B cell (primary cell): ENCODE data around the gene POLR2C. TPM values are rescaled to one million over a fixed set of nuclear protein-coding genes. Genes with fewer than 3 reads are reported as not detected.

Experiments used
- ATAC-seq: fragments of 200-7000 bp; cut with Tn5 transposase; one replicate; pipeline ENCODE4 v1.10.0; 2021; ENCODE audit warnings: low read depth, mild to moderate bottlenecking, moderate number of reproducible peaks, moderate library complexity
- CTCF ChIA-PET: fragments of 350-600 bp; sonication (Branson Sonifier 250); formaldehyde crosslinking; loops from one replicate; lab custom pipeline; 2021; ENCODE audit warnings: antibody characterized with exemption, inconsistent platforms; lab: Charles Lee
- POLR2A ChIA-PET: fragments of 350-600 bp; sonication (Branson Sonifier 250); formaldehyde crosslinking; loops from one replicate; lab custom pipeline; 2021; ENCODE audit warnings: antibody characterized with exemption; lab: Charles Lee
- DNase-seq: peaks from one replicate; pipeline ENCODE4 v3.0.0; 2013
- H2AFZ ChIP-seq: 2 replicates; pipeline ENCODE4 v1.6.1; 2012; ENCODE audit warnings: mild to moderate bottlenecking, low read depth, low read length; ENCODE audit not compliant: insufficient read depth, poor library complexity, severe bottlenecking
- H3K27ac ChIP-seq, 2 donors: 1 replicate in 1 of 2; 2 replicates in 1 of 2; pipeline ENCODE4 v1.5.1; 2012 to 2013; ENCODE audit warnings: low read length in 2 of 2, mild to moderate bottlenecking in 2 of 2, moderate library complexity in 1 of 2
- H3K27me3 ChIP-seq, 4 experiments: fragments of 200-600 bp in 1 of 4; sonication (generic) in 1 of 4; replicated peaks in 1 of 4; 1 replicate in 2 of 4; 2 replicates in 2 of 4; pipeline versions ENCODE4 v1.6.1 to v1.7.0; 2013 to 2016; ENCODE audit warnings: low read length in 3 of 4, mild to moderate bottlenecking in 2 of 4, mixed read lengths in 1 of 4, moderate library complexity in 1 of 4; ENCODE audit not compliant: insufficient read depth in 4 of 4, control insufficient read depth in 3 of 4; ENCODE audit errors: control extremely low read depth in 1 of 4
- H3K36me3 ChIP-seq, 2 experiments: replicated peaks in 1 of 2; 1 replicate in 1 of 2; 2 replicates in 1 of 2; pipeline versions ENCODE4 v1.6.1 to v1.7.1; 2013; ENCODE audit warnings: low read length in 1 of 2; ENCODE audit not compliant: insufficient read depth in 2 of 2, control insufficient read depth in 1 of 2; ENCODE audit errors: control extremely low read depth in 1 of 2, extremely low read depth in 1 of 2
- H3K4me1 ChIP-seq, 2 donors: fragments of 200-600 bp in 1 of 2; sonication (generic) in 1 of 2; 1 replicate in 1 of 2; 2 replicates in 1 of 2; pipeline versions ENCODE4 v1.5.1 to v1.6.1; 2013 to 2017; ENCODE audit warnings: low read length in 2 of 2; ENCODE audit not compliant: control insufficient read depth in 2 of 2, insufficient read depth in 2 of 2
- H3K4me2 ChIP-seq: replicated peaks from 2 replicates; pipeline ENCODE3; 2012; ENCODE audit warnings: mild to moderate bottlenecking, low read depth, low read length; ENCODE audit not compliant: poor library complexity, severe bottlenecking
- H3K4me3 ChIP-seq, 5 experiments: fragments of 200-600 bp in 1 of 5; sonication (generic) in 1 of 5; 1 replicate in 3 of 5; 2 replicates in 2 of 5; pipeline versions ENCODE4 v1.5.1 to v1.7.0; 2011 to 2016; ENCODE audit warnings: low read length in 4 of 5, mild to moderate bottlenecking in 4 of 5, low read depth in 2 of 5, control low read depth in 1 of 5, moderate library complexity in 1 of 5; ENCODE audit not compliant: insufficient read depth in 1 of 5; ENCODE audit errors: control extremely low read depth in 1 of 5, extremely low read depth in 1 of 5
- H3K79me2 ChIP-seq: fragments of 200-600 bp; sonication (generic); one replicate; pipeline ENCODE4 v1.6.0; 2016; ENCODE audit warnings: low read length; ENCODE audit not compliant: control insufficient read depth, insufficient read depth
- H3K9ac ChIP-seq: fragments of 200-600 bp; sonication (generic); 2 replicates; pipeline ENCODE4 v1.6.1; 2017; ENCODE audit warnings: mild to moderate bottlenecking, low read length, moderate library complexity
- H3K9me3 ChIP-seq, 3 donors: one replicate each; pipeline versions ENCODE4 v1.6.1 to v1.7.1; 2013; ENCODE audit warnings: low read length in 2 of 3; ENCODE audit not compliant: control insufficient read depth in 2 of 3, insufficient read depth in 1 of 3; ENCODE audit errors: control extremely low read depth in 1 of 3
- H4K20me1 ChIP-seq: 2 replicates; pipeline ENCODE4 v1.6.0; 2012; ENCODE audit warnings: mild to moderate bottlenecking, low read length; ENCODE audit not compliant: insufficient read depth, control insufficient read depth, poor library complexity, severe bottlenecking
- H3K27ac Mint-ChIP-seq: one replicate; pipeline ENCODE4 v1.8.0; 2021; ENCODE audit warnings: mixed read lengths
- H3K27me3 Mint-ChIP-seq: one replicate; pipeline ENCODE4 v1.8.0; 2021; ENCODE audit warnings: mixed read lengths
- H3K4me1 Mint-ChIP-seq: one replicate; pipeline ENCODE4 v1.8.0; 2021; ENCODE audit warnings: mixed read lengths
- H3K4me3 Mint-ChIP-seq: one replicate; pipeline ENCODE4 v1.8.0; 2021; ENCODE audit warnings: mixed read lengths
- H3K9me3 Mint-ChIP-seq: one replicate; pipeline ENCODE4 v1.8.0; 2022; ENCODE audit warnings: mixed read lengths; ENCODE audit not compliant: insufficient read depth
- CTCF ChIP-seq: fragments of 200-600 bp; IDR thresholded peaks from one replicate; pipeline ENCODE4 v1.8.0; 2022; ENCODE audit warnings: antibody characterized with exemption, mild to moderate bottlenecking
- EZH2 ChIP-seq: IDR thresholded peaks from 2 replicates; pipeline ENCODE4 v1.6.1; 2012; ENCODE audit warnings: borderline replicate concordance, low read depth, mild to moderate bottlenecking, moderate library complexity, low read length; ENCODE audit not compliant: insufficient read depth, poor library complexity, severe bottlenecking
- WGBS: methylation state at CpG from one replicate; pipeline ENCODE4 v1.1.5; 2013; ENCODE audit warnings: missing lambda C conversion rate; ENCODE audit not compliant: insufficient coverage; 5-methylcytosine and 5-hydroxymethylcytosine counted together
- intact Hi-C: fragments of 100-400 bp; cut with micrococcal nuclease; formaldehyde crosslinking; loops from one replicate; pipeline ENCODE4 v1.10.0; 2022
- polyA plus RNA-seq: library from polyadenylated mRNA; depleted of rRNA; stranded (reverse); fragments of >200 nt; gene quantifications from 2 replicates; pipeline ENCODE4 v1.2.3, GENCODE V29; 2012
- total RNA-seq, 2 donors: library from RNA; stranded (reverse); fragments of 120-200 nt in 1 of 2; gene quantifications; 1 replicate in 1 of 2; 2 replicates in 1 of 2; pipeline versions ENCODE4 v1.2.3 to v1.2.4, GENCODE V29; 2013 to 2022

Gene POLR2C
- total and polyA plus RNA-seq, 2 donors (not counting 1 experiment from before 2014, with no cell fraction given): 57.8 to 70.1 TPM

- H3K79me2 ChIP-seq: peaks cover 8% of the 10 kb centered on the region
- H3K4me2 ChIP-seq: no peak overlapping the region
- no peak overlapping the region for H3K4me3 ChIP-seq
- ChIA-PET CTCF (interaction anchor here (1.3 to 7.8 kb wide), 6 partner anchors 11 to 98 kb away, joined by 3 to 111 read pairs (median 53); partner anchors contain the start of genes ADGRG5 and CCDC102A), POLR2A (no interaction called here)
- no peak for TF ChIP-seq EZH2
- no peak for TF ChIP-seq CTCF
- no peak overlapping the region for H3K27ac ChIP-seq
- ATAC-seq (no peak), DNase-seq (no peak)
- H3K9ac ChIP-seq: no peak overlapping the region
- H3K9me3 Mint-ChIP-seq: no peaks in the 10 kb centered on the region
- no peaks in the 10 kb centered on the region for H3K27me3 ChIP-seq
- H3K27ac Mint-ChIP-seq: no peak overlapping the region
- H3K4me3 Mint-ChIP-seq: no peak overlapping the region
- intact Hi-C loops: no loop called here
- H3K4me1 ChIP-seq: peaks cover 7 to 8% of the 10 kb centered on the region in 2 donors
- H3K4me1 Mint-ChIP-seq: peaks cover 11% of the 10 kb centered on the region
- H3K9me3 ChIP-seq: no peaks in the 10 kb centered on the region
- 96% methylated on average over 3 of the region's 3 CpGs for WGBS
- no peaks in the 10 kb centered on the region for H4K20me1 ChIP-seq
- H2AFZ ChIP-seq: no peak overlapping the region
- no peaks in the 10 kb centered on the region for H3K27me3 Mint-ChIP-seq
- H3K36me3 ChIP-seq: peaks cover 0 to 19% of the 10 kb centered on the region in 2 experiments
These were observed 54.3 kb downstream of the POLR2C start for GRCh38 chr16:57516773-57517172.
